Measurements from ENCODE around the gene NLRP9. TPM values are rescaled to one million over a fixed set of nuclear protein-coding genes. Genes with fewer than 3 reads are reported as not detected.

NLRP9 gene
- total RNA-seq, 1 donor from 2014 or later, result not detected

GRCh38 chr19:55676889-55677505 is 61.2 kb downstream of the NLRP9 start:
- DNase-seq, result no peak
- intact Hi-C loops (cut with micrococcal nuclease), result no loop called here
- ATAC-seq, result no peak

- intact Hi-C loops (cut with micrococcal nuclease), result no loop called here
- peak; percentile 12 for ATAC-seq
- peak; percentile 60 for DNase-seq
Observed at GRCh38 chr19:55676383-55676782, 61.8 kb downstream of the NLRP9 start.

- no peak for DNase-seq
- intact Hi-C loops (cut with micrococcal nuclease), result no loop called here
Observed at GRCh38 chr19:55675661-55676354, 62.4 kb downstream of the NLRP9 start.

DNA sequence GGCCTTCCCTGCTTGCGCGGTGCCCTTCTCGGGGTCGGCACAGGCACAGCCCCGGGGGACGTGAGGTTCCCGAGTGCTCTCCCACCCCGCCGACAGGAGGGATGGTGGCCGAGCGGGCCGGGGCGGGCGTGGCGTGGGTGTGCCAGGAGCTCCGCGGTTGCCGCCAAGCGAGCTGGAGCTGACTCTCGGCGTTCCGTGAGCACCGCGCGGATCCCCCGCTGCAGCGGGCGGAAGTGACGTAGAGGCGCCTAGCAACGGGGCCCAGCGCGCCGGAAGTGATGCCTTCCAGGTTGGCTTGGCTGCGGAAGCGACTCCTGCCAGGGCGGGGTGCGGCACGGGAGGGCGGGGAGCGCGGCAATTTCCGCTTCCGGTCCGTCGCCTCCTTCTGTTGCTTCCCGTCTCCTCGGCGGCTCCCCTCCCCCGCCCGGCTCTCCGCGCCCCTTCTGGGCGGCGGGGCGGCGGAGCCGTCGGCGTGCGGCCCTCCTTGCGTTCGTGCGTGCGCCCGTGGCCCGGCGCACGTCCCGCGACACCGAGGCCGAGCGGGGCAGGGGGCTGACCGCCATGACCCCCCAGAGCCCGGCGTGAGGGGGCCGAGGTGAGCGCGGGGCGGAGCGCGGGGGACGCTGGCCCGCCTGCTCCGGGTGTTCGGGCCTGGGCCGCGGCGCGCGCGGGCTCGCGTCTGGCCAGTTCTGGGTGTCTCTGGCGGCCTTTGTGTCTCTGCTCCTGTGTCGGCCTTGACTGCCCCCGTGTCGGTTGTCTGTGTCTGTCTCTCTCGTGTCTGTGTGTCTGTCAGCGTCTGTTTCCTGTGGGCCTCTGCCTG is 63.2 kb downstream of the NLRP9 start, which contains the start of gene EPN1:
TSS of gene EPN1 (plus strand) at position 386 of the 820 bp plus-strand sequence. CDS start 3,402 bp downstream, outside the sequence.
- ATAC-seq (peak; percentile 90), DNase-seq (peak; percentile 98)
- intact Hi-C loops (cut with micrococcal nuclease), result no loop called here

More at GRCh38 chr19:55675661-55676354, 62.4 kb downstream of the NLRP9 start:
- no peak for ATAC-seq

GRCh38 chr19:55674459-55674840 is 63.8 kb downstream of the NLRP9 start:
- DNase-seq (no peak), ATAC-seq (peak; percentile 0)
- intact Hi-C loops (cut with micrococcal nuclease), result no loop called here

- ATAC-seq (no peak), DNase-seq (no peak)
- intact Hi-C loops (cut with micrococcal nuclease), result no loop called here
Observed at GRCh38 chr19:55673889-55674288, 64.3 kb downstream of the NLRP9 start.

DNA sequence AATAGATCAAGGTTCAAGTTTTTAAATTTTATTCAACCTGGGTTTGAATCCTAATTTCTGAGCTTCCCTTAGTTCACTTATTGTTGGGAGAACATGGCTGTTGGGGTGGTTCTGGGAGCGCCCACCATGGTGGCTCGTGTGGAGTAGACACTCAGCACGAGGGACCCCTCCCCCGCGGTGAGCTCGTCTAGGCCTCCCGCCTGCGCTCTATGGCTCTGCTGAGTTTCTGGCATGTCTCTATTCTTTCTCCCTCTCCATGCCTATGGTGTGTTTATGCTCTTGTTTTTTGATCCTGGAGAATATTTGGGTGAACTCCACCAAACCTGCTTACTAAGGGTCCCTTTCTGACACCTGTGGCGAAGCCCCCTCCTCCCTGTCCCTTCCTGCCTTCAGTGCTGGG is 64.7 kb downstream of the NLRP9 start:
- no peak for DNase-seq
- intact Hi-C loops (cut with micrococcal nuclease), result no loop called here

GRCh38 chr19:55672418-55672817 is 65.8 kb downstream of the NLRP9 start:
- intact Hi-C loops (cut with micrococcal nuclease), result no loop called here
- ATAC-seq, result no peak

More for the DNA sequence above, 64.7 kb downstream of the NLRP9 start:
- no peak for ATAC-seq

GRCh38 chr19:55671054-55671378 is 67.2 kb downstream of the NLRP9 start:
- DNase-seq (no peak), ATAC-seq (no peak)
- intact Hi-C loops (cut with micrococcal nuclease), result no loop called here

More at GRCh38 chr19:55672418-55672817, 65.8 kb downstream of the NLRP9 start:
- DNase-seq, result no peak

DNA sequence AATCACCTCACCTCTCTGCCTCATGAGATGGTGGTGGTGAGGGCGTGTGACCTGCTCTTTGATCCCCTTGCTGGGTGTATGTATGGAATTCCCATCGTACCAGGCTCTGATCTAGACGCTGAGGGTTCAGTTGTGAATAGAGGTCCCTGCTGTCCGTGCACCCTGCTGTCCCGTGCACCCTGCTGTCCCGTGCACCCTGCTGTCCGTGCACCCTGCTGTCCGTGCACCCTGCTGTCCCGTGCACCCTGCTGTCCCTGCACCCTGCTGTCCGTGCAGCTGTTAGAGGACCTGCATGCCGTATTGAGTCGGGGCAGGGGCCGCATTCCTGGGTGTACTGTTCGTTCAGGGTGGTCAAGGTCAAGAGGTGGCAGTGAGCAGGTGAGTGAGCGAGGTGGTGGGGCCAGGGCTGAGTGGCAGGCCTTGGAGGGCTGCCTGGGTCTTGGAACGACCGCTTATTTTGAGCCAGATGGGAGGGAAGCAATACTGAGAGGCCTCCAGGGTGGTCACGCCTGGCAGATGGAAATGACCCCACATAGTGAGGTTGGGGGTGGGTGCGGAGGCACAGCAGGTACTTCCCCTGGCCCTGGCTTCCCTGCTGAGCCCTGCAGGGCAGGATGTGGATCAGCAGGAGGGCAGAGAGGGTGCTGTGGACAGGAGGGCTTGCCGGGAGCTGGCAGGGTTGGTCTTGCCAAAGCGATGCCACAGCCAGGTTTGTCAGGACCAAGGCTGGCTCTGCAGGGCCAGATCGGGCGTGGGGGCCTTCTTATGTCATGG is 67.7 kb downstream of the NLRP9 start:
- intact Hi-C loops (cut with micrococcal nuclease), result no loop called here
- ATAC-seq (no peak), DNase-seq (no peak)

DNA sequence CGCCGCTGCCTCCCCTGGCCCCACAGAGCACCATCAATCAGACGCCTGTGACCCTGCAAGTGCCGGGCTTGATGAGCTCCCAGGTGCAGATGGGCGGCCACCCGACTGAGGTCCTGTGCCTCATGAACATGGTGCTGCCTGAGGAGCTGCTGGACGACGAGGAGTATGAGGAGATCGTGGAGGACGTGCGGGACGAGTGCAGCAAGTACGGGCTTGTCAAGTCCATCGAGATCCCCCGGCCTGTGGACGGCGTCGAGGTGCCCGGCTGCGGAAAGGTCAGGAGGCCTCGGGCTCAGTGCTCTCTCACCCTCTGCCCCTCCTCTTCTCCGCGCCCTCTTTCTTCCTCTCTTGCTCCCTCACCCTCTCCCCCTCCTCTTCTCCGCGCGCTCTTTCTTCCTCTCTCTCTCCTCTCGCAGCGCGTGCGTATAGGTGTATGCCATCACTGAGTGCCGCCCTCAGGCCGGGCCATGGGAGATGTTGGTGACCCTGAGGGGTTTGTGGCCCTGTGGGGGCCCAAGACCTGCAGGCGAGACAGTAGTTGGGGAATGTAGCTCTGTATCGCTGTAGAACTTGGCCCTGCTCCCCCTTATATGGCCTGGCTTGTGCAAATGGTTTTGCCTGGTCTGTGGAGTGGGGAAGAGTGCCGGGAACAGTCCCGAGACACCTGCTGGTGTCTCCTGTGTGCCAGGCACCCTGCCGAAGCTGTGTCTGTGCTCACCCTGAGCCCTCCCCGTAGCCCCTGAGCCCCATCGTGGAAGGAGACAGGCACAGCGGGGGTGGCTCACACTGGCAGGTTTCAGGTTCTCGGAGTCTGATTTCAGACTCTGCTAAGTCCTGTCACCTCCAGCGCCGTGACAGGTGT is 68.6 kb downstream of the NLRP9 start:
- intact Hi-C loops (cut with micrococcal nuclease), result no loop called here
- ATAC-seq, result no peak

GRCh38 chr19:55668603-55669348 is 69.4 kb downstream of the NLRP9 start:
- ATAC-seq, result no peak
- intact Hi-C loops (cut with micrococcal nuclease), result no loop called here
- DNase-seq, result no peak

More for the DNA sequence above, 68.6 kb downstream of the NLRP9 start:
- DNase-seq, result no peak

DNA sequence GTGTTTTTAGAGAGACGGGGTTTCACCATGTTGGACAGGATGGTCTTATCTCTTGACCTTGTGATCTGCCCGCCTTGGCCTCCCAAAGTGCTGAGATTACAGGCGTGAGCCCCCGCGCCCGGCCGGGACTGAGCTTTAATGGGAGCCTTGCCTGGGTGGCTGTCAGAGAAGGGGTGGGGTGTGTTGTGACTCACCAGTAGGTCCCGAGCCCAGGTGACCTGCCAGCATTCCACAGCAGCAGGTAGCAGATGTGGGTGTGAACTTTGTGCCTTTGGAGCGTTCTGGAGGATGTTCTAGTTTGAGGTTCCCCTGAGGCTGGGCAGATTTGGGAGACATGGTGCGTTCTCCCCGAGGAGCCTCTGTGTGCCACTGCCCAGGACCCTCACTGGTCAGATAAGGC is 70.2 kb downstream of the NLRP9 start:
- intact Hi-C loops (cut with micrococcal nuclease), result no loop called here
- DNase-seq (no peak), ATAC-seq (no peak)

DNA sequence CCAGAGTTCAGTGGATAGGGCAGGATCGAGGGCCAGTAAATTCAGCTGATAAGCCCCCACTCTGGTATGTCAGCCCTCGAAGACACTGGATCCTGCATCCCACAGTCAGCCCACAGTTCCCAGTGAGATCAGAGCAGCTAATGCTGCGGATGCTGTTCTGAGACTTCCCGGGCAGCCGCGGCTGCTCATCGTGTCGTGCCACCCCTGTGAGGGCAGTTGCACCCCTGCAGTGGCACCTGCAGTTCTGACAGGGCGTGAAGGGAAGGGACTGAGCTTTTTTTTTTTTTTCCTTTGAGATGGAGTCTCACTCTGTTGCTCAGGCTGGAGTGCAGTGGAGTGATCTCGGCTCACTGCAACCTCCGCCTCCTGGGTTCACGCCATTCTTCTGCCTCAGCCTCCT is 70.7 kb downstream of the NLRP9 start:
- DNase-seq (no peak), ATAC-seq (no peak)
- intact Hi-C loops (cut with micrococcal nuclease), result no loop called here

DNA sequence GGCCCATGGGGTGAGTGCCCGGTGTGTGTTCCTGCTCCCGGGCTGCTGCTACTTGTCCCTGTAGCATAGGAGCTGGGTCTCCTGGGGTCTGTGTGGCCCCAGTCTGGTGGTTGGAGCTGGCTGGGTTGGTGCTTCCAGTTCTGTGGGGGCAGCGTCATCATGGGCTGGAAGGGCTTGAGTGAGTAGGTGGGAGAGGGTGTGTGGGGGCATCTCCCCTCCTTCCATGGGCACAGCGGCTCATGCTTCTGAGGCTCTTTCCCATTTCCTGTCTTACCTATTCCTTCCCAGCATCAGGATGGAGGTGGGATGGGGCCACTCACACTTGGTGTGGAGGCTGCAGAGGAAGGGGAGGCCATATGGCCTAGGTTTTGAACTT is 71.2 kb downstream of the NLRP9 start:
- DNase-seq (no peak), ATAC-seq (no peak)
- intact Hi-C loops (cut with micrococcal nuclease), result no loop called here

DNA sequence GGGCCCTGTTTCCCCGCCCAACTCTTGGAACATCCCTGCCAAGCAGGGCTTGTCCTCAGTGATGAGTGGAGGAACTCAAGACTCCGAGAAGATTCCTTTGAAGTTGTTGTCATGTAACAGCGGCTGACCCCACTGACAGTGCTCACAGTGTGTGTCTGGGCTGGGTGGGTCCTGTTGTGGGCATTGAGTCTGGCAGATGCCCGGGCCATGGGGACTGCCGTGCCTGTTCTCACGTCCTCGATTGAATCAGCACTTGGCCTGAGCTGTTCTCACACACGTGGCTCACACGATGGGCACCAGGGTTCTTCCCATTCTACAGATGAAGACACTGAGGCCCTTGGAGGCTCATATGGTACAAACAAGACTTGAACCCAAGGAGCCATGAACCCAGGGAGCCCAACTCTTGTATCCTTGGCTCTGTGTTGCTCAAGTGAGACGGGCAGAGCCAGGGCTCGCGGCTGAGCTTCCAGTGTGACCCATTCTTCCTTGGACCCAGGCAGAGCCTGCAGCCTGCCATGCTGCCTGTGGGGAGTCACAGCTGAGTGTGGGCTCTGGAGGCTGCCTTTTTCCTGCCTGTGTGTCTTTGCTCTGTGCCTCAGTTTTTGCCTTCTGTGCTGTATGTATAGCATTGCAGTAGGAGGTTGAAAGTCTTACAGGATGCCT is 71.7 kb downstream of the NLRP9 start:
- DNase-seq (no peak), ATAC-seq (no peak)
- intact Hi-C loops (cut with micrococcal nuclease), result no loop called here

GRCh38 chr19:55663846-55664536 is 74.2 kb downstream of the NLRP9 start:
- ATAC-seq (no peak), DNase-seq (no peak)
- intact Hi-C loops (cut with micrococcal nuclease), result no loop called here
